Neutrophil (primary cell): Measurements from ENCODE around the gene KLF4.

Source experiments
- H3K27ac ChIP-seq: fragments of 200-600 bp; sonication (generic); 2 replicates; pipeline ENCODE4 v1.5.1; 2016; ENCODE audit warnings: mild to moderate bottlenecking, moderate library complexity
- H3K27me3 ChIP-seq: fragments of 200-600 bp; sonication (generic); 2 replicates; pipeline ENCODE4 v1.6.0; 2016; ENCODE audit warnings: mild to moderate bottlenecking
- H3K36me3 ChIP-seq: fragments of 200-600 bp; sonication (generic); 2 replicates; pipeline ENCODE4 v1.5.1; 2017
- H3K4me1 ChIP-seq, 2 experiments: fragments of 200-600 bp in 1 of 2; sonication (generic) in 1 of 2; 1 replicate in 1 of 2; 2 replicates in 1 of 2; pipeline versions ENCODE4 v1.5.1 to v1.6.1; 2013 to 2016; ENCODE audit warnings: low read depth in 1 of 2, low read length in 1 of 2, mild to moderate bottlenecking in 1 of 2, moderate library complexity in 1 of 2; ENCODE audit not compliant: control insufficient read depth in 1 of 2, insufficient read depth in 1 of 2
- H3K4me3 ChIP-seq, 2 experiments: fragments of 200-600 bp in 1 of 2; sonication (generic) in 1 of 2; 1 replicate in 1 of 2; 2 replicates in 1 of 2; pipeline ENCODE4 v1.5.1; 2013 to 2016; ENCODE audit warnings: low read depth in 1 of 2, low read length in 1 of 2, mild to moderate bottlenecking in 1 of 2, moderate library complexity in 1 of 2
- H3K9me3 ChIP-seq: fragments of 200-600 bp; sonication (generic); 2 replicates; pipeline ENCODE4 v1.5.1; 2016
- TF ChIP-seq, protein P1 (sequence below): fragments of 200-600 bp; sonication (generic); IDR thresholded peaks from 2 replicates; pipeline ENCODE4 v1.5.1; 2016; ENCODE audit warnings: antibody characterized with exemption

The KLF4 gene

DNA sequence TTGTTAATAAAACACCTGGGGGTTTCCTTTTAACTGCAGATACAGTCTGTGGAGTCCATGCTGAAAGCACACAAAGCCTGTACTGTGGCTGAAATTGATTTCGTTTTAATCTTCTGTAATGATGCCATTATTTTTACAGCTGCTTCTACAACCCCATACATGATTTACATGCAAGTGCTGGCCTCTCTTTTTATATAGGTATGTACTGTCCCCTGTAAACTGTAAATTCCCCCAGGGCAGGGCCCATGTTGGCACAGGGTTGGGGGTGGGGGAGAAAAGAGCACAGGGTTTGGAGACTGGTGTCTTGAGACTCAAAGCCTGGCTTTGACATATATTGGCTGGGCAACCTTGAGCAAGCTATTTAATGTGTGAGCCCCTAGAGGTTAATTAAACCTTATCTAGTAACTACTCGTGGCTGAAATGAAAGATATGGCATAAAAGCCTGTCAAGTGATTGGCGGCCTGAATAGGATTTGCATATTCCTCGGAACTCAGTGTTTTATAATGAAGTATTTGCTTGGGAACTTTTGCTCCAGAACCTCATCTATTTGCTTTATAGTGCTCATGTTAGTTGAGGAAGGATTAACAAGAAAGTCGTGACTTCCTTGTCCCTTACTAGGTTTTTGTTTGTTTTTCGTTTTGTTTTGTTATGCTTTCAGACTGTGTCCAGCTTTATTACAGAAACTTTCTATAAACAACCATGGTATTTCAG is 34.0 kb downstream of the KLF4 start:
- TF ChIP-seq, protein P1, sequence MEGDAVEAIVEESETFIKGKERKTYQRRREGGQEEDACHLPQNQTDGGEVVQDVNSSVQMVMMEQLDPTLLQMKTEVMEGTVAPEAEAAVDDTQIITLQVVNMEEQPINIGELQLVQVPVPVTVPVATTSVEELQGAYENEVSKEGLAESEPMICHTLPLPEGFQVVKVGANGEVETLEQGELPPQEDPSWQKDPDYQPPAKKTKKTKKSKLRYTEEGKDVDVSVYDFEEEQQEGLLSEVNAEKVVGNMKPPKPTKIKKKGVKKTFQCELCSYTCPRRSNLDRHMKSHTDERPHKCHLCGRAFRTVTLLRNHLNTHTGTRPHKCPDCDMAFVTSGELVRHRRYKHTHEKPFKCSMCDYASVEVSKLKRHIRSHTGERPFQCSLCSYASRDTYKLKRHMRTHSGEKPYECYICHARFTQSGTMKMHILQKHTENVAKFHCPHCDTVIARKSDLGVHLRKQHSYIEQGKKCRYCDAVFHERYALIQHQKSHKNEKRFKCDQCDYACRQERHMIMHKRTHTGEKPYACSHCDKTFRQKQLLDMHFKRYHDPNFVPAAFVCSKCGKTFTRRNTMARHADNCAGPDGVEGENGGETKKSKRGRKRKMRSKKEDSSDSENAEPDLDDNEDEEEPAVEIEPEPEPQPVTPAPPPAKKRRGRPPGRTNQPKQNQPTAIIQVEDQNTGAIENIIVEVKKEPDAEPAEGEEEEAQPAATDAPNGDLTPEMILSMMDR = no peak
- Histone ChIP-seq H3K36me3 (no peaks in the 10 kb centered on the region), H3K27ac (no peak overlapping the region), H3K27me3 (peaks cover 6% of the 10 kb centered on the region), H3K4me3 (no peak overlapping the region), H3K4me1 (no peaks in the 10 kb centered on the region), H3K9me3 (no peaks in the 10 kb centered on the region)

DNA sequence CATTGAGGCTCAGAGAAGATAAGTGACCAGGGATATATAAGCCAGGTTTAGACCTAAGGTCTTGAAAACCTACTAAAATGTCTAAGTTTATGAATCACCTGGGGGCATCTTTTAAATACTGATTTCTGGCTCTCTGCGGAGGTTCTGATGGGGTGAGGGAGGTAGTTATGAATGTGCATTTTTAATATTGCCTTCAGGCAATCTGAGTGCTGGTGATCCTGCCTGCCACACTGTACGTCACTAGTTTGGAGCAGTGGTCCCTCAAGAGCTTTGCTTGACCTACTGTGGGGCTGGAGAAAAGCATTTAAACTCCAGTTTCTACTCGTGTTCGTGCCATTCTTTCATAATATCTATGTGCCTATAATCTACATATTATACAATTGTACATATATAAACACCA is 36.1 kb downstream of the KLF4 start:
- H3K4me1 ChIP-seq = no peaks in the 10 kb centered on the region
- no peaks in the 10 kb centered on the region for H3K36me3 ChIP-seq

GRCh38 chr9:107447834-107448233 is 41.7 kb downstream of the KLF4 start:
- H3K9me3 ChIP-seq = no peaks in the 10 kb centered on the region
- no peak overlapping the region for H3K27ac ChIP-seq
- H3K27me3 ChIP-seq = no peaks in the 10 kb centered on the region
- H3K36me3 ChIP-seq = no peaks in the 10 kb centered on the region
- TF ChIP-seq, protein P1 = no peak
- H3K4me1 ChIP-seq = no peaks in the 10 kb centered on the region
- no peak overlapping the region for H3K4me3 ChIP-seq

More for the DNA sequence above, 36.1 kb downstream of the KLF4 start:
- TF ChIP-seq, protein P1 = no peak
- H3K27me3 ChIP-seq = no peaks in the 10 kb centered on the region
- H3K9me3 ChIP-seq = no peaks in the 10 kb centered on the region
- no peak overlapping the region for H3K27ac ChIP-seq
- H3K4me3 ChIP-seq = no peak overlapping the region

DNA sequence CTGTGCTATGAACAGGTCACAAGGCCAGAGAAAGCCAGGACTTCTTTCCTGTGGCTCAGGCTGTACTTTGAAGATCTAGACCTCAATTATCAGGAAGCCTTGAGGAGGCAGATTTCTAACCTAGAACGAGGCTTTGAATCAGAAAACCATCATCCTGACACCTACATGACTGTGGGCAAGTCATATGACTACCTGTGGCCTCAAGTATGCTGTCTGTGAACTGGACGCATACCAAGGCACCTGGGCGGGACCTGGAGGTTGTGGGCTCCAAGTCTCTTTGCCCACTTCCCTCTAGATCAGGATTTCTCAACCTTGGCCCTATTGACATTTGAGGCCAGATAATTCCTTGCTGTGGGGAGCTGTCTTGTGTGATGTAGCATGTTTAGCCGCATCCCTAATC is 42.5 kb downstream of the KLF4 start:
- no peaks in the 10 kb centered on the region for H3K27me3 ChIP-seq
- H3K4me3 ChIP-seq = no peak overlapping the region
- H3K36me3 ChIP-seq = no peaks in the 10 kb centered on the region
- TF ChIP-seq, protein P1 = no peak
- no peaks in the 10 kb centered on the region for H3K4me1 ChIP-seq
- no peaks in the 10 kb centered on the region for H3K9me3 ChIP-seq
- H3K27ac ChIP-seq = no peak overlapping the region

- no peaks in the 10 kb centered on the region for H3K36me3 ChIP-seq
- no peak overlapping the region for H3K27ac ChIP-seq
- H3K4me3 ChIP-seq = no peak overlapping the region
These were observed 43.1 kb downstream of the KLF4 start for GRCh38 chr9:107446491-107446890.

More at GRCh38 chr9:107446491-107446890, 43.1 kb downstream of the KLF4 start:
- H3K27me3 ChIP-seq = no peaks in the 10 kb centered on the region
- H3K4me1 ChIP-seq = no peaks in the 10 kb centered on the region
- no peaks in the 10 kb centered on the region for H3K9me3 ChIP-seq
- TF ChIP-seq, protein P1 = no peak
